HEK293 (cell line): ENCODE data around the gene PAGE2.

ENCODE experiments used
- CTCF ChIP-seq: fragments of 450-650 bp; formaldehyde crosslinking; IDR thresholded peaks from 2 replicates; pipeline ENCODE4 v1.5.1; 2016; ENCODE audit warnings: missing biosample characterization, missing genetic modification characterization
- IKZF3 ChIP-seq: fragments of 450-650 bp; IDR thresholded peaks from 2 replicates; pipeline ENCODE4 v1.5.0; 2018; ENCODE audit warnings: missing biosample characterization, mild to moderate bottlenecking, missing genetic modification characterization, moderate library complexity
- PRDM10 ChIP-seq: fragments of 450-650 bp; formaldehyde crosslinking; IDR thresholded peaks from 2 replicates; pipeline ENCODE4 v1.5.1; 2016; ENCODE audit warnings: missing biosample characterization, missing genetic modification characterization
- PRDM4 ChIP-seq: fragments of 450-650 bp; formaldehyde crosslinking; IDR thresholded peaks from 2 replicates; pipeline ENCODE4 v1.5.1; 2017; ENCODE audit warnings: missing biosample characterization, missing genetic modification characterization
- SP2 ChIP-seq: fragments of 450-650 bp; formaldehyde crosslinking; IDR thresholded peaks from 2 replicates; pipeline ENCODE4 v1.5.1; 2016; ENCODE audit warnings: missing biosample characterization, missing genetic modification characterization
- YY1 ChIP-seq: fragments of 450-650 bp; formaldehyde crosslinking; IDR thresholded peaks from 2 replicates; pipeline ENCODE4 v1.5.1; 2018; ENCODE audit warnings: missing biosample characterization, missing genetic modification characterization
- ZBTB26 ChIP-seq: fragments of 450-650 bp; formaldehyde crosslinking; optimal IDR thresholded peaks from 2 replicates; pipeline ENCODE3; 2016; ENCODE audit warnings: missing biosample characterization, mild to moderate bottlenecking, missing genetic modification characterization
- ZNF18 ChIP-seq: fragments of 450-650 bp; formaldehyde crosslinking; IDR thresholded peaks from 2 replicates; pipeline ENCODE4 v1.5.1; 2016; ENCODE audit warnings: missing biosample characterization, missing genetic modification characterization
- ZNF416 ChIP-seq: fragments of 450-650 bp; formaldehyde crosslinking; IDR thresholded peaks from 2 replicates; pipeline ENCODE4 v1.5.1; 2016; ENCODE audit warnings: missing biosample characterization, missing genetic modification characterization
- ZNF707 ChIP-seq: fragments of 450-650 bp; formaldehyde crosslinking; IDR thresholded peaks from 2 replicates; pipeline ENCODE4 v1.5.1; 2016; ENCODE audit warnings: missing biosample characterization, missing genetic modification characterization

- no peak for TF ChIP-seq CTCF (tag by site-specific recombination)
- TF ChIP-seq ZNF18, result no peak
- TF ChIP-seq IKZF3 (tag by site-specific recombination), result no peak
- no peak for TF ChIP-seq YY1 (tag by site-specific recombination)
- TF ChIP-seq SP2 (tag by site-specific recombination), result no peak
- no peak for TF ChIP-seq ZNF707
- no peak for TF ChIP-seq ZNF416
- TF ChIP-seq PRDM10, result no peak
- TF ChIP-seq ZBTB26 (tag by site-specific recombination), result no peak
- TF ChIP-seq PRDM4 (tag by site-specific recombination), result no peak
Measured at GRCh38 chrX:55099162-55099561, 10.3 kb downstream of the PAGE2 start.
